NCI-H1694 (cell line): ENCODE results near the gene RNF43.
A peak's percentile ranks its signal among the peaks of the same experiment; 100 is the strongest.

Experiments used
- DNase-seq: peaks from one replicate; lab custom pipeline; 2025; lab: John Stamatoyannopoulos, UW

The RNF43 gene

GRCh38 chr17:58417300-58418092 is at the start of gene RNF43:
TSS of gene RNF43 (minus strand) at chr17:58417534. CDS start at chr17:58415577, 1,957 bp downstream.
- DNase-seq: peak; percentile 87

DNA sequence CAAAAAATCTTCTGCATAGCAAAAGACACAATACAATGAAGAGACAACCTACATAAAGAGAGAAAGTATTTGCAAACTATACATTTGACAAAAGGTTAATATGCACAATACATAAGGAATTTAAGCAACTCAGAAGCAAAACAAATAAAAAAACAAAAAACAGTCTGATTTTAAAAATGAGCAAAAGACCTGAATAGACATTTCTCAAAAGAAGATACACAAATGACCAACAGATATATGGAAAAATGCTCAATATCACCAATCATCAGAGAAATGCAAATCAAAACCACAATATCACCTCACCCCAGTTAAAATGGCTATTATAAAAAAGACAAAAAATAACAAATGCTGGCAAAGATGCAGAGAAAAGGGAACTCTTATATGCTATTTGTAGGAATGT is 38.2 kb upstream of the RNF43 start:
- no peak for DNase-seq

GRCh38 chr17:58452738-58453137 is 35.4 kb upstream of the RNF43 start:
- no peak for DNase-seq

DNA sequence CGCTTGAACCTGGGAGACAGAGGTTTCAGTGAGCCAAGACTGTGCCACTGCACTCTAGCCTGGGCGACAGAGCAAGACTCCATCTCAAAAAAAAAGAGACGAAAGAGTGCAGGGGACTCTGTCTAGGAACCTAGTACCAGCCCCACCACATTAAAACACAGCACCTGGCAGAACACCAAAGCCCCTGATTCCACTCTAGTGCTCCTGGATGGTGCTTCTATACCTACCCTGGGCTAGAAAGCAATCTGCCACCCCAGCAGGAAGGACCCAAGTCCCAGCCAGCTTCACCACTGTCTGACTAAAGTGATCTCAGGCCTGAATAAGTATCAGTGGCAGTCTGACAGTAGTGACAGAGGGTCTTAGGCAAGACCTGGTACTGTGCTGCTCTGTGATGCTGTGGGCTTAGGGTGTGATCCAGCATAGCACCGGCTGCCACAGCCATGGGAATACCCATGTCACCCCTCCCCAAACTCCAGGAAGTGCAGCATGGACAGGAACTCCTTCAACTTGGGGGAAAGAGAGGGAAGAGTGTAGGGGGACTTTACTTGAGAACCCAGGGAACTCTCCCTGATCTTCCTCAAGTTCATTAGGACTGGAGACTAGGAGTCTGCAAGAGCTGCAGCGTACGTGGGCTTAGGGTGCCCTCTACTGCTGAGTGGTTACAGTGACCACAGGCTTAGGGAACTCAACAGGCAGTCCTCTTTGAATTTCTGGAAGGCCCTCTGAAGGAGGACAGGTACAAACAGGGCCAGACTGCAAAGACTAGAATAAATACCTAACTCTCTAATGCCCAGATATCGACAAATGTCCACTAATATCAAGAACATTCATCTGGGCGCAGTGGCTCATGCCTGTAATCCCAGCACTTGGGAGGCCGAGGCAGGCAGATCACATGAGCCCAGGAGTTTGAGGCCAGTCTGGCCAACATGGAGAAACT is 30.0 kb upstream of the RNF43 start:
- DNase-seq: peak; percentile 80

DNA sequence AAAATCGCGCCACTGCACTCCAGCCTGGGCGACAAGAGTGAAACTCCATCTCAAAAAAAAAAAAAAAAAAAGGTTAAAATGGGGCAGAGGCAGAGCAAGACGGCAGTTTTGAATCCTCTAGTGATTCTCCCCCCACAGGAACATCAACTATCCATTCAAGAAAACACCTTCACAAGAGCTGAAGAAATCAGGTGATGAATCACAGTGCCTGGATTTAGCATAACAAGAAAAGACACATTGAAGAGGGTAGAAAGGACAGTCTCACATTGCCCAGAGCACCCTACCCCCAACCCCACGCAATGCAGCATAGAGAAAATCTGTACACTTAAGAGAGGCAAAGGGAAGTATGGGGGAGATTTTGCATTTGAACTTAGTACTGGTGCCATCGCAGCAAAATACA is 28.8 kb upstream of the RNF43 start:
- DNase-seq: no peak

DNA sequence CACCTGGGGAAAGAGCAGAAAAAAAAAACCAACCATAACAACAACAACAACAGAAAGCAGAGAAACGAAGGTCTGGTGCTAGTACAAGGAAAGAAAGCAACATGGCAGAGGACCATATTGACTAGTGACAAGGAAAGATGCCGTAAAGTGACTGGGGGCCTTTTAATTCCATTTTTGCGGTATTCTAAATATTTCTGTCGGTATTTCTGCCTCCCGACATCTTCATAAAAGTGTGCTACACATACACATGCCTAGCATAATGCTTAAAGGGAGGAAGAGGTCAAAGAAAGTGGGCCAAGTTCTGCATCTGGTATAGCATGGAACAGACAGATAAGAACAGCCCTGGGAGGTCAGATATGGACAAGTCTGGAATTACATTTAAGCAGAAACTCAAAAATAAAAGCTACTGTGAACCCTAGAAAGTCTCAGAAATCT is 19.5 kb upstream of the RNF43 start:
- DNase-seq: no peak

GRCh38 chr17:58436245-58436644 is 18.9 kb upstream of the RNF43 start:
- no peak for DNase-seq

DNA sequence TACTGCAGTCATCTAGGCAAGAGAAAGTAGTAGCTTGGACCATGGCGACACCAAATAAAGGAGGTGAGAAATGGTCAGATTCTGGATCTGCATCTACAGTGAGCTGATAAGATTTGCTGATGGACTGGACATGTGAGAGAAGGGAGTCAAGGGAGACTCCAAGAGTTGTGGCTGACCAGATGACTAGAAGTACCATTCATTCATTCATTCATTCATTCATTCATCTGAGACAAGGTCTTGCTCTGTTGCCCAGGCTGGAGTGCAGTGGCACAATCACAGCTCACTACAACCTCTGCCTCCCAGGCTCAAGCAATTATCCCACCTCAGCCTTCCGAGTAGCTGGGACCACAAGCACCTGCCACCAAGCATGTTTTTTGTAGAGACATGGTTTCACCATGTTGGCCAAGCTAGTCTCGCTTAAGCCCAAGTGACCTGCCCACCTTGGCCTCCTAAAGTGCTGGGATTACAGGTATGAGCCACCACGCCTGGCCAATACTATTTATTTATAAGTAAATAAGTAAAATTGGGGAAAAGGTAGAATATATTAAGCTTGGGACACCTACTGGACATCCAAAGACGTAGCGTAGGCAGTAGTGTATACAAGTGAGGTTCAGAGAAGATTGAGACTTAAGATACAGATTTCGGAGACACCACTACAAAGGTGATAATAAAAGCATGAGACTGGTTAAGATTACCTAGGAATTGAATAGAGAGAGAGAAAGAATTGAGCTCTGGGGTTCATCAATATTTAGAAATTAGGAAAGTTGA is 15.7 kb upstream of the RNF43 start:
- DNase-seq: no peak

- no peak for DNase-seq
Observed at GRCh38 chr17:58427807-58428206, 10.5 kb upstream of the RNF43 start.

DNA sequence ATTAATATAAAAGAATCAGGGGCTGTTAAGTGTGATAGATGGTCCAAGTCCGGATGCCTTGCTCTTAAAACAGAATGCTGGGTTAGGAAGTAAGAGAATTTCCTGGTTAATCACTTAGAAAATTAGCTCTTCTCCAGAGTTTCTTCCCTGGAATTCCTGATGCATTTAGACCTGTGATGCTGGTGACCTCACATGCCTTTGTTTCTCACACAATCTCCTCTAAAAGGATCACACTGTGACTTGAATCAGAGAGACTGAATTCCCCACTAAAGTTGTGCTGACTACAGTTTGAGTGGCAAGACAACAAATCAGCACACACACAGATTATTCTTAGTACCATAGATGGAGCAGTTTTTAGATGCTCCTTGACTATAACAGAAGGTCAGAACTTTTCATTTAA is 4.4 kb upstream of the RNF43 start:
- DNase-seq: no peak

- DNase-seq: no peak
Observed at GRCh38 chr17:58420827-58421226, 3.5 kb upstream of the RNF43 start.

DNA sequence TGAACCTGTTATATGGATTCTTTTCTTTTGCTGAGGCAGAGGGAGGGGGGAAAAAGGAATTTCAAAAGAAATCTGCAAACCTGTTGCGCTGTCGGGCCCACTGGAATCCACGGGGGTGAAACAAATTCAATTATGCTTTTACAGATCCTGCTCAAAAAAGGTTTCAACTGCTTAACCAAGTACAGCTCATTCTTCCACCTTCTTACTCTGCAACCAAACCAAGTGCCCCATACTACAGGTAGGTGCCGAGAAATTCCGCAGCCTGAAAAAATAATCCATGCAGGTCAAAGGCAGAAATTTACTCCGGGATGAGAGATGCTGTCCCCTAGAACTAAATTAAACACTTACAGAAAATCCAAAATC is 416 bp downstream of the RNF43 start:
- no peak for DNase-seq

DNA sequence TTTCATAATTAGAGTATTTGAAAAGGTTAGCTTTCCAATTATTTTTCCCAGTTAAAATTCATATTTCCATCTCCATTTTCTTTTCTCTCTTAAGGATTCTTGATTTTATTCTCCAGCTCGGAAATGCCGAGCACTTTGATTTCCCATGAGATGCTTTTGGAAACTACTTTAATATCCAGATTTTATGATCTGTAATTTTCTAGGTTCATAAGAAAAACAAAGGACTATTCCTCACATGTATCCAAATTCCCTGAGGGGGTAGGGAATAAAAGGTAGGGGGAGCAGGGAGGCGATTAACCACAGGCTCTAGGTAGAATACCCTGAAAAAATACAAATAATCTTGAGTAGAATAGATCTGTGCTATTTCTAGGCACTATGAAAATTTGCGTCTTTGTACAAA is 938 bp downstream of the RNF43 start:
- DNase-seq: no peak

GRCh38 chr17:58415371-58416055 is 1.8 kb downstream of the RNF43 start:
- DNase-seq: no peak

DNA sequence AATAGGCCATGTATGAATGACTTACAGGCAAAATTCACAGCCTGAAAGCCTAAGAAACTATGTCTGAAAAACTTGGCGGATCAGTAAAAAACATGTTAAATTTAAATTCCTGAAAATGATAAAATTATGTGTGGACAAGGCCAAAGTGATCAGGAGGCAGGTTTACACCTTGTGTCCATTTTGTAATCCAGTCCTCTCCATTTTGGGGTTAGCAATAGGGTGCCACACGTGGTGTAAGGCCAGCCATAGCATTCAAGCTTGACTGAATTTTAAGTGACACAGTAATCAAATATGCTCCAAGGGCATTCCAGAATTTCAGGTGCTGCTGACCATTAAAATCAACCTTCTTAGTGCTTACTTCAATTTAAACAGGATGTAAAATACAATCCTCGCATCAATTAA is 2.7 kb downstream of the RNF43 start:
- no peak for DNase-seq

- DNase-seq: no peak
Observed at GRCh38 chr17:58413684-58414083, 3.6 kb downstream of the RNF43 start.

DNA sequence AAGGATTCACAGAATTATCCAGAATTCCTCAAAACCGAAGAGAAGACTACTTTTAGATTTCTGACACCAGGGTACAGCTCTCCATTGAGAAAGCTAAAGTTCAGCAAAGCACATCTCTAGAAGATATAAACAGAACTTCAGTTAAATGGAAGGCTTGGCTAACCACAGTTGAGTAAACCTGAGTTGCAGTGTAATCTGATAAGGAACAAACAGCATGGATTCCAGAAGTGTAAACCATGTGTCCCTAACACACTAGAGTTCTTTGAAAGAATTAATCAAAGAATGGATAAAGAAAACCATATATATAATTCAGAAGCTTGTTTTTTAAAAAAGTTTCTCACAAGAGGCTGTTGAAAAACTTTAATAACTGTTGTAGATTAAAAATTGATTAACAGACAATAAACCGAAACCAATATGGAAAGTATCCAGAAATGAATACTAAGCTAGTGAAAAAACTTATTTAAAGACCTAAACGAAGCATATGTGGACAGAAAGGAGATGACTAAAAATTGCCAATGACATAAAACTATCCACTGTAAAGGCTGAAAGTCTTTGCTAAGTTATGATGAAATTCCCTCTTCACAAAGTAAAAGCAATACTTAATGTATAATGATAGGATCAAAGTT is 4.3 kb downstream of the RNF43 start:
- no peak for DNase-seq

DNA sequence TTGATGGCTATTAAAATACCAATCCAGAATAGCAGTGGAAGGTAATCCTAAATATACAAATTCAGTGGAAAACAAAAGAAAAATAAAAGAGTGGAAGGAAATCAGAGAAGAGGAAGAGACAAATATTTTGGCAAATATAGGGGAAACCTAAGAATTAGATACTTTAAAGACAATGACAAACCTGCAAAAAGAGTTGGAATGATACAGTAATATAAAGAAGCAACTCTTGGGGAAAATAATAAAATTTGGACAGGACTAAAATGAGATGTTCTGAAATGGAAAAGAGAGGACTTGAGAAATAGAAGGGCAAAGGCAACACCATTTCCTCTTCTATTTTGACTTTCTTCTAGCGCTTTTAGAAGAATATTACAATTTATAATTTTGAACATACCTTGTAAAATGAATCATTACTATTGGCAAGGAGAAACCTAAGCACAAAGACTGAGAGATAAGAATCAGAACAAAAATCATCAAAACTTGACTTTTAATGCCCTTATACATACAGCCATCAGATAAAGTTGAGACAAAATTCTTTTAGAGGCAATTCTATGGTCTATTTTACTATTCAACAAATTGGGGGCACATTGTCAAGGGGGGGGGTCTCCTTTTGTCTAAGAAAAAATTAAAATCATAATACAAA is 5.2 kb downstream of the RNF43 start:
- DNase-seq: no peak

DNA sequence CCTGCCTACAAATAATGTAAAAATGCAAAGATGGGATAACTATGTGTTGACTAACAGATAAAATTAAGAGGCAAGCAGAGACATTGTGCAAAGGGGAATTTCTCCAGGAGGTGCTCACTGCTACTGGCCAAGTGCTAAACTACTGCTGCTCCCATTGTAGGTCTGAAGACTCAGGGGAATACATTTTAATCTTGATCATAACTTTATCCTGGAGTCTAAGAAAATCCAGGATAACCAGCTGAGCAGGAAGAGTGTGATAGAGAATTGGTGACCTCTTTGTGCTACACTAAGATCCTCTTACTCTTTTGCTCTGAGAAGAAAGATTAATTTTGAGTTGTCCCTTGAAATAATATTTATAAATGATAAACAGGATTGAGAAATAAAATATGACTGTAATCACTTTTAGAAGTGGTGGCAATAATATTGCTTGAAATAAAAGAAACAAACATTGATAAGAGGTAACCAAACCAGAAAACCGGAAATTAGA is 5.9 kb downstream of the RNF43 start:
- no peak for DNase-seq

GRCh38 chr17:58410714-58411407 is 6.5 kb downstream of the RNF43 start:
- no peak for DNase-seq
